Right lobe of liver (tissue), 6 donors: ENCODE data around the gene RFESD. TPM values are rescaled to one million over a fixed set of nuclear protein-coding genes. Genes with fewer than 3 reads are reported as not detected.
A peak's percentile ranks its signal among the peaks of the same experiment; 100 is the strongest.

Experiments
- ATAC-seq, 4 donors: fragments of 200-7000 bp; cut with Tn5 transposase; one replicate each; pipeline ENCODE4 v1.9.1; 2020; ENCODE audit warnings: mild to moderate bottlenecking in 4 of 4, moderate library complexity in 4 of 4
- DNase-seq, 3 donors: peaks; one replicate each; pipeline ENCODE4 v3.0.0-alpha.2; 2020
- H3K27ac ChIP-seq, 3 donors: fragments of 200-600 bp; one replicate each; pipeline ENCODE4 v1.8.0; 2022
- H3K27me3 ChIP-seq, 2 donors: fragments of 200-600 bp; one replicate each; pipeline ENCODE4 v1.8.0; 2022
- H3K36me3 ChIP-seq, 4 donors: fragments of 200-600 bp; sonication (generic) in 1 of 4; one replicate each; pipeline versions ENCODE4 v1.5.1 to v1.8.0; 2017 to 2022; ENCODE audit warnings: control low read depth in 1 of 4
- H3K4me1 ChIP-seq, 4 donors: fragments of 200-600 bp; sonication (generic) in 1 of 4; one replicate each; pipeline versions ENCODE4 v1.5.1 to v1.8.0; 2017 to 2022; ENCODE audit warnings: control low read depth in 1 of 4
- H3K4me3 ChIP-seq, 3 donors: fragments of 200-600 bp; one replicate each; pipeline ENCODE4 v1.8.0; 2022
- H3K9me3 ChIP-seq, 4 donors: fragments of 200-600 bp; sonication (generic) in 1 of 4; one replicate each; pipeline versions ENCODE4 v1.5.1 to v1.8.0; 2017 to 2022; ENCODE audit warnings: control low read depth in 1 of 4
- POLR2A ChIP-seq: fragments of 450-650 bp; IDR thresholded peaks from one replicate; pipeline ENCODE4 v1.6.1; 2017; ENCODE audit warnings: antibody characterized with exemption, mild to moderate bottlenecking
- WGBS: methylation state at CpG from one replicate; pipeline ENCODE4 v1.1.6; 2018; ENCODE audit warnings: low coverage, low lambda C conversion rate; ENCODE audit not compliant: insufficient coverage; ENCODE audit errors: missing lambda C conversion rate; 5-methylcytosine and 5-hydroxymethylcytosine counted together
- intact Hi-C, 2 donors: fragments of 100-400 bp; cut with DNase I; formaldehyde crosslinking; loops; one replicate each; pipeline versions ENCODE4 v1.11.2 to v1.14.1; 2022
- total RNA-seq, 6 experiments: library from RNA; depleted of rRNA in 2 of 6; stranded (reverse); fragments of >200 nt in 2 of 6; fragmentation: NEBNext Ultra II Directional in 3 of 6; extraction: Animal tissue kit (Norgen Biotek cat#: 25700) in 3 of 6; gene quantifications; one replicate each; pipeline versions ENCODE4 v1.1.0 to v1.2.4, GENCODE V29; 2016 to 2023
- TF ChIP-seq, protein P1 (sequence below), 4 donors: fragments of 200-600 bp in 3 of 4; fragments of 450-650 bp in 1 of 4; IDR thresholded peaks; one replicate each; pipeline versions ENCODE4 v1.5.1 to v1.8.0; 2016 to 2022; ENCODE audit warnings: antibody characterized with exemption in 4 of 4, mild to moderate bottlenecking in 2 of 4
- donor health status: DM: no; HTN: yes; CAD: no.
- donor health status: DM: no; HTN: no; CAD: no.
- donor health status: DM: no; HTN: no; CAD: no.
- donor health status: DM: no; HTN: yes; CAD: no.
- donor health status: DM: no; HTN: yes; CAD: no.

Gene RFESD
- total RNA-seq, 6 experiments from 2014 or later = 0.56 to 2.2 (median 1.6) TPM

DNA sequence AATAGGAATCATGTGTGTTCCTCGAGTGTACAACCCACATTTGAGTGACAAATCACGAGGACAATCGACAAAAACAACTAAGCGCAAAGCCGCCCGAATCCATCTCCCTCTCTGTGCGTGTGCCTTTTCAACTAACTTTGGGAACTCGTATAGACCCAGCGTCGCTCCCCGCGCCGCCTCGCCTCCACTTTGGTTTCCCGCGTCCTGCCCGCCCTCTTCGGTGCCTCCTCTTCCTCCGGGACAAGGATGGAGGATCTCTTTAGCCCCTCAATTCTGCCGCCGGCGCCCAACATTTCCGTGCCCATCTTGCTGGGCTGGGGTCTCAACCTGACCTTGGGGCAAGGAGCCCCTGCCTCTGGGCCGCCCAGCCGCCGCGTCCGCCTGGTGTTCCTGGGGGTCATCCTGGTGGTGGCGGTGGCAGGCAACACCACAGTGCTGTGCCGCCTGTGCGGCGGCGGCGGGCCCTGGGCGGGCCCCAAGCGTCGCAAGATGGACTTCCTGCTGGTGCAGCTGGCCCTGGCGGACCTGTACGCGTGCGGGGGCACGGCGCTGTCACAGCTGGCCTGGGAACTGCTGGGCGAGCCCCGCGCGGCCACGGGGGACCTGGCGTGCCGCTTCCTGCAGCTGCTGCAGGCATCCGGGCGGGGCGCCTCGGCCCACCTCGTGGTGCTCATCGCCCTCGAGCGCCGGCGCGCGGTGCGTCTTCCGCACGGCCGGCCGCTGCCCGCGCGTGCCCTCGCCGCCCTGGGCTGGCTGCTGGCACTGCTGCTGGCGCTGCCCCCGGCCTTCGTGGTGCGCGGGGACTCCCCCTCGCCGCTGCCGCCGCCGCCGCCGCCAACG is 26.3 kb upstream of the RFESD start, which contains the start of gene GPR150:
Gene GPR150, plus strand, starts transcription at position 58 of the 840 bp plus-strand sequence. Its CDS starts 189 bp downstream, at position 247.
- no peaks in the 10 kb centered on the region for H3K27me3 ChIP-seq
- peak within 1 kb of the TSS in 2 of 3 donors; percentile 37 to 38 for H3K27ac ChIP-seq
- H3K9me3 ChIP-seq = no peaks in the 10 kb centered on the region
- TF ChIP-seq, protein P1, sequence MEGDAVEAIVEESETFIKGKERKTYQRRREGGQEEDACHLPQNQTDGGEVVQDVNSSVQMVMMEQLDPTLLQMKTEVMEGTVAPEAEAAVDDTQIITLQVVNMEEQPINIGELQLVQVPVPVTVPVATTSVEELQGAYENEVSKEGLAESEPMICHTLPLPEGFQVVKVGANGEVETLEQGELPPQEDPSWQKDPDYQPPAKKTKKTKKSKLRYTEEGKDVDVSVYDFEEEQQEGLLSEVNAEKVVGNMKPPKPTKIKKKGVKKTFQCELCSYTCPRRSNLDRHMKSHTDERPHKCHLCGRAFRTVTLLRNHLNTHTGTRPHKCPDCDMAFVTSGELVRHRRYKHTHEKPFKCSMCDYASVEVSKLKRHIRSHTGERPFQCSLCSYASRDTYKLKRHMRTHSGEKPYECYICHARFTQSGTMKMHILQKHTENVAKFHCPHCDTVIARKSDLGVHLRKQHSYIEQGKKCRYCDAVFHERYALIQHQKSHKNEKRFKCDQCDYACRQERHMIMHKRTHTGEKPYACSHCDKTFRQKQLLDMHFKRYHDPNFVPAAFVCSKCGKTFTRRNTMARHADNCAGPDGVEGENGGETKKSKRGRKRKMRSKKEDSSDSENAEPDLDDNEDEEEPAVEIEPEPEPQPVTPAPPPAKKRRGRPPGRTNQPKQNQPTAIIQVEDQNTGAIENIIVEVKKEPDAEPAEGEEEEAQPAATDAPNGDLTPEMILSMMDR (IDR thresholded peaks at IDR 0.05) = no peak
- TF ChIP-seq POLR2A = no peak
- WGBS = 0% methylated on average over 26 of the region's 85 CpGs
- peak within 1 kb of the TSS; percentile 46 to 59 (median 56) for H3K4me3 ChIP-seq
- ATAC-seq (peak; percentile 58 to 64 (median 62)), DNase-seq (peak; percentile 58 to 68 (median 64))
- intact Hi-C loops = no loop called here
- peaks cover 0 to 20% (median 4%) of the 10 kb centered on the region in 4 donors for H3K4me1 ChIP-seq
- no peaks in the 10 kb centered on the region for H3K36me3 ChIP-seq

DNA sequence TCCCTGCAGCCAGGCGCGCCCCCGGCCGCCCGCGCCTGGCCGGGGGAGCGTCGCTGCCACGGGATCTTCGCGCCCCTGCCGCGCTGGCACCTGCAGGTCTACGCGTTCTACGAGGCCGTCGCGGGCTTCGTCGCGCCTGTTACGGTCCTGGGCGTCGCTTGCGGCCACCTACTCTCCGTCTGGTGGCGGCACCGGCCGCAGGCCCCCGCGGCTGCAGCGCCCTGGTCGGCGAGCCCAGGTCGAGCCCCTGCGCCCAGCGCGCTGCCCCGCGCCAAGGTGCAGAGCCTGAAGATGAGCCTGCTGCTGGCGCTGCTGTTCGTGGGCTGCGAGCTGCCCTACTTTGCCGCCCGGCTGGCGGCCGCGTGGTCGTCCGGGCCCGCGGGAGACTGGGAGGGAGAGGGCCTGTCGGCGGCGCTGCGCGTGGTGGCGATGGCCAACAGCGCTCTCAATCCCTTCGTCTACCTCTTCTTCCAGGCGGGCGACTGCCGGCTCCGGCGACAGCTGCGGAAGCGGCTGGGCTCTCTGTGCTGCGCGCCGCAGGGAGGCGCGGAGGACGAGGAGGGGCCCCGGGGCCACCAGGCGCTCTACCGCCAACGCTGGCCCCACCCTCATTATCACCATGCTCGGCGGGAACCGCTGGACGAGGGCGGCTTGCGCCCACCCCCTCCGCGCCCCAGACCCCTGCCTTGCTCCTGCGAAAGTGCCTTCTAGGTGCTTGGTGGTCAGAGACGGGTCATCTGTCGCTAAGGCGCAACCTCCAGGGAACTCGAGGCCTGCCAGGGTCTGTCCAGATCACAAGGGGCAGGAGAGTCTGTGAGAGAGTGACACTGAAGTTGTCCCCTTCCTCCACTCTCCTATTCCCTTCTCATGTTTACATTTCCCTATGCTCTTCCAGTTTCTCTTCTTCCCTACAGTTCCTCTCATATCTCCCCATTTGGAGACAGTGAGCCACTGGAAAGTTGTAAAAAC is 25.4 kb upstream of the RFESD start:
- DNase-seq (peak; percentile 56 to 66 (median 57)), ATAC-seq (peak; percentile 71 to 82 (median 80))
- Histone ChIP-seq H3K4me1 (peaks cover 0 to 20% (median 4%) of the 10 kb centered on the region in 4 donors), H3K4me3 (peak overlapping the region; percentile 46 to 59 (median 56)), H3K36me3 (no peaks in the 10 kb centered on the region), H3K27me3 (no peaks in the 10 kb centered on the region), H3K9me3 (no peaks in the 10 kb centered on the region), H3K27ac (peak overlapping the region in 2 of 3 donors; percentile 37 to 38)
- 0% methylated on average over 2 of the region's 92 CpGs for WGBS
- no peak for TF ChIP-seq POLR2A
- intact Hi-C loops = no loop called here

DNA sequence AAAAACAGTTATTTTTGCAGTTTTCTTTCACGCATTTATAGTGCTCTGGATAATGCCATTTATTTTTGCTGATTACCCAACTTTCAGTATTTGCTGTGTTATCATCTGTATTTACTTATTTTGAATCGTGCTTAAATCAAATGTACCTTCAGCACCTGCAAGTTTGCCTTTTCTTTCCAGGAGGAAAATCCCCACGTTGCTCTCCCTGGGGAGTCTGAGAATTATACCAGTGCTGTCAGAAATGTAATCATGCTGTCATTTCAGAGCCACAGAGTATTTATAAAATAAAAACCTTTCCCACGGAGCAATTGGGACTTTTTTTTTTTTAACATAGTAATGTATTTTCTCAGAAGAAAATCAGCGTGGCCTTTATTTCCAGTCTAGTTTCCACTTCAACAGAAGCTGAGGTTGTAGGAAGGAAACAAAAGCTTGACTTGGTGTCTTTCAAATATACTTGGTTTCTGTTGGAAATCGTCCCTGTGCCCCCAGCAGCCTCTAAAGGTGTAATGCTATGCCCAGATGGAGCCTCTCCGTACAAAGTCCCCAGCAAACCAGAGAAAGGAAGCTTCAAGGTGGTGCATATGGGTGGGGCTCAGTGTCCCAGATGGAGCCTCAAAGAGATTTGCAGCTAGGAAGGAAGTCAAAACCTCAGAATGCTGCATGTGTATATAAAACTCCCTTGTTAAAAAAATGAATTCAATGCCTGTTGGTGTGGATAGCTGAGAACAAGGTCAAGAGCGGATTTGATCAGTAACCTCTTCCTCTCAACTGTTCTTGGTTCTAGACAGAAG is 24.5 kb upstream of the RFESD start:
- TF ChIP-seq POLR2A = no peak
- TF ChIP-seq, protein P1 (IDR thresholded peaks at IDR 0.05) = no peak
- 38% methylated on average over 8 of the region's 8 CpGs for WGBS
- H3K27me3 ChIP-seq = no peaks in the 10 kb centered on the region

DNA sequence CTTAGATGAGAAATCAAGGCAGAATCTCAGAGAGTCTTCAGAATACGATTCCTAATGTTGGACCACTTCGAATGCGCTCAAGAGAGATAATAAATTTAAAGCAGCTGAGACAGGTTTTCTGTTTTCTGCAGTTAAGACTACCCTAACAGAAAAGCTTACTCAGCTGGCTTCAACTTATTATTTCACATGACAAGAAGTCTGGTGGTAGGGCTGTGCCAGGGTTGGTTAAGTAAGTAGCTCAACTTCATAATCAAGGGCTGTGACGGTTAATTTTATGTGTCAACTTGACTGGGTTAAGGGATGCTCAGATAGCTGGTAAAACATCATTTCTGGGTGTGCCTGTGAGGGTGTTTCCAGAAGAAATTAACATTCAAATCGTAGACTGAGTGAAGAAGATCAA is 22.9 kb upstream of the RFESD start:
- peaks cover 0 to 20% (median 4%) of the 10 kb centered on the region in 4 donors for H3K4me1 ChIP-seq
- H3K27ac ChIP-seq = no peak overlapping the region
- TF ChIP-seq POLR2A = no peak
- TF ChIP-seq, protein P1 (IDR thresholded peaks at IDR 0.05) = no peak
- no peak for DNase-seq
- no peak overlapping the region for H3K4me3 ChIP-seq
- no peaks in the 10 kb centered on the region for H3K27me3 ChIP-seq
- no peaks in the 10 kb centered on the region for H3K36me3 ChIP-seq
- H3K9me3 ChIP-seq = no peaks in the 10 kb centered on the region
- ATAC-seq = no peak
- 90% methylated on average over 5 of the region's 5 CpGs for WGBS
- intact Hi-C loops = no loop called here

More for the DNA sequence above, 24.5 kb upstream of the RFESD start:
- DNase-seq = no peak
- H3K4me3 ChIP-seq = peak overlapping the region in 2 of 3 donors; percentile 56 to 59
- no peaks in the 10 kb centered on the region for H3K36me3 ChIP-seq
- peak overlapping the region in 2 of 3 donors; percentile 37 to 38 for H3K27ac ChIP-seq
- ATAC-seq = peak in 2 of 4 donors; percentile 6 to 29
- no peaks in the 10 kb centered on the region for H3K9me3 ChIP-seq
- intact Hi-C loops = no loop called here
- peaks cover 0 to 20% (median 4%) of the 10 kb centered on the region in 4 donors for H3K4me1 ChIP-seq
